HEK293T (cell line): ENCODE data around the gene KIT.

Source experiments
- BHLHE40 ChIP-seq: fragments of 450-650 bp; IDR thresholded peaks from 2 replicates; pipeline ENCODE4 v1.6.1; 2016; ENCODE audit warnings: mild to moderate bottlenecking, moderate library complexity, borderline replicate concordance
- CTBP1 ChIP-seq: fragments of 450-650 bp; IDR thresholded peaks from 2 replicates; pipeline ENCODE4 v1.6.1; 2016; ENCODE audit warnings: borderline replicate concordance
- ELF4 ChIP-seq: fragments of 450-650 bp; IDR thresholded peaks from 2 replicates; pipeline ENCODE4 v1.6.1; 2017; ENCODE audit warnings: antibody characterized with exemption
- FOXA1 ChIP-seq: fragments of 450-650 bp; IDR thresholded peaks from 2 replicates; pipeline ENCODE4 v1.6.1; 2016; ENCODE audit warnings: mild to moderate bottlenecking
- FOXK2 ChIP-seq: fragments of 450-650 bp; IDR thresholded peaks from 2 replicates; pipeline ENCODE4 v1.6.1; 2016; ENCODE audit warnings: mild to moderate bottlenecking
- FOXM1 ChIP-seq: fragments of 450-650 bp; IDR thresholded peaks from 2 replicates; pipeline ENCODE4 v1.6.1; 2017; ENCODE audit warnings: mild to moderate bottlenecking, borderline replicate concordance
- HDGF ChIP-seq: fragments of 450-650 bp; IDR thresholded peaks from 2 replicates; pipeline ENCODE4 v1.6.1; 2017; ENCODE audit warnings: antibody characterized with exemption, borderline replicate concordance
- L3MBTL2 ChIP-seq: fragments of 450-650 bp; conservative IDR thresholded peaks from 2 replicates; pipeline ENCODE4 v1.6.1; 2016; ENCODE audit warnings: mild to moderate bottlenecking
- LEF1 ChIP-seq: fragments of 450-650 bp; IDR thresholded peaks from 2 replicates; pipeline ENCODE4 v1.6.1; 2017; ENCODE audit warnings: mild to moderate bottlenecking, borderline replicate concordance
- NFRKB ChIP-seq: fragments of 450-650 bp; IDR thresholded peaks from 2 replicates; pipeline ENCODE4 v1.6.1; 2016; ENCODE audit warnings: mild to moderate bottlenecking, moderate library complexity
- SP1 ChIP-seq: fragments of 450-650 bp; IDR thresholded peaks from 2 replicates; pipeline ENCODE4 v1.6.1; 2017
- SUZ12 ChIP-seq: fragments of 450-650 bp; IDR thresholded peaks from 2 replicates; pipeline ENCODE4 v1.6.1; 2016; ENCODE audit warnings: mild to moderate bottlenecking
- TARDBP ChIP-seq: fragments of 450-650 bp; IDR thresholded peaks from 2 replicates; pipeline ENCODE4 v1.6.1; 2016
- TF ChIP-seq, protein P1 (sequence below): fragments of 450-650 bp; IDR thresholded peaks from 2 replicates; pipeline ENCODE4 v1.6.1; 2016

DNA sequence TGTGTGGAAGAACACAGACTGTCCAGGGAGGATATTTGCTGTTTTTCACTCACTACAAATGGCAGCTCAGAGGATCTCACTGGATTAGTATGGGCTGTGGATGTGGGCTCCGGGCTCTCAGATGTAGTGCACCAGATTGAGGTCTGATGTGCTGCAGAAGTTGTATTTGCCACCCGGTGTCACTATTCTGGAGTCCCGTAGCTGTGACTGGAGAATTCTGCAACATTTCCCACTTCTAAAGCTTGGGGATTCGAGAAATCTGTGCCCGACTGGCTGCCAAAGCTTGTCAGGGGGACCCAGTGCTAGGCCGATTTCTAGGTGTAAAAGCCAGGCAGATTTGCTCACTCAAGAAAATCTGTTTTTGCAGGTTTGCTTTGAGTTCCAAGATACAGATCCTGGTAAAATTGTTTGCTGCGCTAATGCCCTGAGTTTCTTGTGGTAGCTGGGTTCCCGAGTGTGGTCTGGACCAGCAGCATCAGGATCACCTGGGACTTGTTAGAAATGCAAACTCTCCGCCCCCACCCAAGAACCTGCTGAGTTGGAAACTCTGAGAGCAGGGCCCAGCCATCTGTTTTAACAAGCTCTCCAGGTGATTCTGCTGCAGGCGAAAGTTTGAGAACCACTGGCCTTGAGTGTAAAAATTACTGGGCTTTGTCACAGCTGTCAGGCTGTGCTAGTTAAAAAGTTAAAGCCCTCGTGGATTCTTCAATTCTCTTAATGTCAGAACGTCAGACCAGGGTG lies 18.1 kb downstream of the KIT start:
- TF ChIP-seq FOXM1: no peak
- no peak for TF ChIP-seq FOXK2
- no peak for TF ChIP-seq SP1
- TF ChIP-seq, protein P1, sequence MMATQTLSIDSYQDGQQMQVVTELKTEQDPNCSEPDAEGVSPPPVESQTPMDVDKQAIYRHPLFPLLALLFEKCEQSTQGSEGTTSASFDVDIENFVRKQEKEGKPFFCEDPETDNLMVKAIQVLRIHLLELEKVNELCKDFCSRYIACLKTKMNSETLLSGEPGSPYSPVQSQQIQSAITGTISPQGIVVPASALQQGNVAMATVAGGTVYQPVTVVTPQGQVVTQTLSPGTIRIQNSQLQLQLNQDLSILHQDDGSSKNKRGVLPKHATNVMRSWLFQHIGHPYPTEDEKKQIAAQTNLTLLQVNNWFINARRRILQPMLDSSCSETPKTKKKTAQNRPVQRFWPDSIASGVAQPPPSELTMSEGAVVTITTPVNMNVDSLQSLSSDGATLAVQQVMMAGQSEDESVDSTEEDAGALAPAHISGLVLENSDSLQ: no peak
- TF ChIP-seq LEF1: no peak
- TF ChIP-seq SUZ12: no peak
- TF ChIP-seq BHLHE40: no peak
- TF ChIP-seq TARDBP: no peak
- TF ChIP-seq HDGF: no peak
- TF ChIP-seq CTBP1: no peak
- TF ChIP-seq FOXA1: no peak
- TF ChIP-seq NFRKB: no peak
- no peak for TF ChIP-seq ELF4
- no peak for TF ChIP-seq L3MBTL2
